ENCODE data around the gene STAB2.

STAB2 gene

GRCh38 chr12:103586791-103587370, at the start of gene STAB2:
STAB2 (plus strand) TSS chr12:103587273; CDS start chr12:103587477, 204 bp downstream.
- DNase-seq, result no peak

GRCh38 chr12:103538397-103538796, 48.7 kb upstream of the STAB2 start:
- no peak for DNase-seq

GRCh38 chr12:103540319-103540718, 46.8 kb upstream of the STAB2 start:
- DNase-seq, result no peak

- DNase-seq, result no peak
These were observed 45.0 kb upstream of the STAB2 start for GRCh38 chr12:103542078-103542477.

GRCh38 chr12:103546959-103547358, 40.1 kb upstream of the STAB2 start:
- DNase-seq, result no peak

- no peak for DNase-seq
These were observed 39.7 kb upstream of the STAB2 start for GRCh38 chr12:103547376-103547775.

- no peak for DNase-seq
These were observed 39.1 kb upstream of the STAB2 start for GRCh38 chr12:103547929-103548328.

GRCh38 chr12:103548622-103549601, 38.2 kb upstream of the STAB2 start:
- DNase-seq, result peak; percentile 2

- no peak for DNase-seq
These were observed 30.0 kb upstream of the STAB2 start for GRCh38 chr12:103556890-103557627.

- no peak for DNase-seq
These were observed 29.5 kb upstream of the STAB2 start for GRCh38 chr12:103557628-103558010.

- no peak for DNase-seq
These were observed 28.2 kb upstream of the STAB2 start for GRCh38 chr12:103558879-103559278.

- no peak for DNase-seq
These were observed 26.4 kb upstream of the STAB2 start for GRCh38 chr12:103560604-103561101.

- no peak for DNase-seq
These were observed 25.9 kb upstream of the STAB2 start for GRCh38 chr12:103561174-103561573.

GRCh38 chr12:103566398-103566797, 20.7 kb upstream of the STAB2 start:
- no peak for DNase-seq

- no peak for DNase-seq
These were observed 17.8 kb upstream of the STAB2 start for GRCh38 chr12:103569278-103569677.

- DNase-seq, result no peak
These were observed 15.8 kb upstream of the STAB2 start for GRCh38 chr12:103571286-103571685.

- no peak for DNase-seq
These were observed 14.6 kb upstream of the STAB2 start for GRCh38 chr12:103572312-103573045.

GRCh38 chr12:103573185-103573584, 13.9 kb upstream of the STAB2 start:
- no peak for DNase-seq

GRCh38 chr12:103578926-103579325, 8.1 kb upstream of the STAB2 start:
- no peak for DNase-seq

GRCh38 chr12:103580026-103580425, 7.0 kb upstream of the STAB2 start:
- DNase-seq, result no peak

- no peak for DNase-seq
These were observed 4.1 kb upstream of the STAB2 start for GRCh38 chr12:103583008-103583407.

GRCh38 chr12:103586132-103586531, 941 bp upstream of the STAB2 start:
- no peak for DNase-seq

GRCh38 chr12:103588680-103589079, 1.6 kb downstream of the STAB2 start:
- DNase-seq, result no peak
